Measurements from ENCODE around the gene TRABD. TPM values are rescaled to one million over a fixed set of nuclear protein-coding genes. Genes with fewer than 3 reads are reported as not detected.

Gene TRABD
- total RNA-seq, 1 donor from 2014 or later = 35.7 TPM

DNA sequence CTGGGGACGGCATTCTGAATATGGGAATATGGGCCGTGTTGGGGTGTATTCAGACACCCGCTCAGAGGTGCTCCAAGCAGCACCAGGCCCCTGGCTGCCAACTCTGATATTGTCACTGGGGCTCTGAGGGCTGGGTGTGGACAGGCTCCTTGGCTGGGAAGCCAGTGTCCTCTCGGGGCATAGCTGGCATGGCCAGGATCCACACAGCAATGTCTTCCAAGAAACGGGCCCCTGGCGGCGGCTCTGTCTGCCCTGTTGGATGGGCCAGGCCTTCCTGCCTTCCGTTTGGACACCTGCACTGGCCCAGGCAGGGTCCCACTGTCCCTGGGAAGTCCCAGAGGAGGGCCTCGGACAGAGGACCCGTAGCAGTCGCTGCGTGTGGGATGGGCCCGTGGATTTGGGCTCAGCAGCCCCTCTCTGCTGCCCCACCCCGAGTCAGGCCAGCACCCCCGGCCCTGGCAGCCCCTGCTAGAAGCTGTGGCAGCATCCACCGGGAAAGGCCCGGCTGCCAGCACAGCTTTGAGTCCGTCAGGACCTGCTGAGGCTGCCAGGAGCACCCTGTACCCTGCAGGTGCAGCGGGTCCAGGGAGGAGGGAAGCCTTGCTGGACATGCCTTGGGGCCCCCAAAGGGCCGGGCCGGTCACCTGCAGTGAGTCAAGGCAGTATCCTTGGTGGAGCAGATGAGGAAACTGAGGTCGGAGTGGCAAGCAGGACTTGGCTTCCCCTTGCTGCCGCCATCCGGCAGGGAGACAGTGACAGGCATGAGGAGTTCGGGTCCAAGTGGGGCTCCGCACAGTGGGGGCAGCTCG, 11.1 kb upstream of the TRABD start:
- Mint-ChIP-seq H3K4me3 (ENCODE audit: unreplicated experiment) (no peak overlapping the region), H3K4me1 (ENCODE audit: low read depth, unreplicated experiment) (no peaks in the 10 kb centered on the region), H3K27me3 (ENCODE audit: low read depth, unreplicated experiment) (peaks cover 15% of the 10 kb centered on the region), H3K36me3 (ENCODE audit: low read depth, unreplicated experiment) (peaks cover 2% of the 10 kb centered on the region), H3K9me3 (ENCODE audit: unreplicated experiment) (no peaks in the 10 kb centered on the region), H3K27ac (ENCODE audit: unreplicated experiment) (no peak overlapping the region)
- H3K4me1 ChIP-seq (ENCODE audit: insufficient read depth, low read length) = no peaks in the 10 kb centered on the region
- H3K9me3 ChIP-seq (ENCODE audit: insufficient read depth, low read depth, low read length) = no peaks in the 10 kb centered on the region
- no peaks in the 10 kb centered on the region for H3K79me2 ChIP-seq (ENCODE audit: insufficient read depth, low read length)
- no peaks in the 10 kb centered on the region for H3K36me3 ChIP-seq (ENCODE audit: insufficient read depth, low read length)
- no peak overlapping the region for H3K9ac ChIP-seq (ENCODE audit: low read length)
- H2AFZ ChIP-seq (ENCODE audit: low read depth, low read length) = no peak overlapping the region
- H3K4me2 ChIP-seq (ENCODE audit: low read length) = no peak overlapping the region
- FAIRE-seq = no peak
- H4K20me1 ChIP-seq (ENCODE audit: insufficient read depth, low read length) = no peaks in the 10 kb centered on the region
- peaks cover 2% of the 10 kb centered on the region for H3K27me3 ChIP-seq (ENCODE audit: insufficient read depth, low read length)
- H3K27ac ChIP-seq (ENCODE audit: low read depth, low read length) = no peak overlapping the region
- no peak for DNase-seq (ENCODE audit: low read depth)
- no peak overlapping the region for H3K4me3 ChIP-seq (ENCODE audit: insufficient read depth, low read depth, low read length)
- TF ChIP-seq CTCF (IDR thresholded peaks at IDR 0.05; ENCODE audit: insufficient read depth, low read depth, low read length) (no peak), EZH2 (IDR thresholded peaks at IDR 0.05; ENCODE audit: insufficient read depth, low read length) (no peak)

- H3K9me3 Mint-ChIP-seq (ENCODE audit: unreplicated experiment) = no peaks in the 10 kb centered on the region
These were observed 10.6 kb upstream of the TRABD start for GRCh38 chr22:50175191-50175461.

More at GRCh38 chr22:50175191-50175461, 10.6 kb upstream of the TRABD start:
- Mint-ChIP-seq H3K4me1 (ENCODE audit: low read depth, unreplicated experiment) (no peaks in the 10 kb centered on the region), H3K27me3 (ENCODE audit: low read depth, unreplicated experiment) (peaks cover 15% of the 10 kb centered on the region), H3K4me3 (ENCODE audit: unreplicated experiment) (no peak overlapping the region), H3K27ac (ENCODE audit: unreplicated experiment) (no peak overlapping the region), H3K36me3 (ENCODE audit: low read depth, unreplicated experiment) (peaks cover 2% of the 10 kb centered on the region)
- Histone ChIP-seq H2AFZ (ENCODE audit: low read depth, low read length) (no peak overlapping the region), H3K27me3 (ENCODE audit: insufficient read depth, low read length) (peaks cover 2% of the 10 kb centered on the region), H3K9me3 (ENCODE audit: insufficient read depth, low read depth, low read length) (no peaks in the 10 kb centered on the region), H3K4me1 (ENCODE audit: insufficient read depth, low read length) (no peaks in the 10 kb centered on the region), H4K20me1 (ENCODE audit: insufficient read depth, low read length) (no peaks in the 10 kb centered on the region), H3K27ac (ENCODE audit: low read depth, low read length) (no peak overlapping the region), H3K9ac (ENCODE audit: low read length) (no peak overlapping the region), H3K79me2 (ENCODE audit: insufficient read depth, low read length) (no peaks in the 10 kb centered on the region), H3K4me3 (ENCODE audit: insufficient read depth, low read depth, low read length) (no peak overlapping the region), H3K4me2 (ENCODE audit: low read length) (no peak overlapping the region), H3K36me3 (ENCODE audit: insufficient read depth, low read length) (no peaks in the 10 kb centered on the region)
- TF ChIP-seq EZH2 (IDR thresholded peaks at IDR 0.05; ENCODE audit: insufficient read depth, low read length) (no peak), CTCF (IDR thresholded peaks at IDR 0.05; ENCODE audit: insufficient read depth, low read depth, low read length) (no peak)
- DNase-seq (ENCODE audit: low read depth) = no peak
- FAIRE-seq = no peak
